ENCODE measurements around the gene ANK2. TPM values are rescaled to one million over a fixed set of nuclear protein-coding genes. Genes with fewer than 3 reads are reported as not detected.
A peak's percentile ranks its signal among the peaks of the same experiment; 100 is the strongest.

ANK2 gene
- total RNA-seq, 1 donor from 2014 or later = 121 TPM

GRCh38 chr4:113026556-113026955, 22.9 kb upstream of the ANK2 start:
- no peak overlapping the region for H2AFZ ChIP-seq (replicated peaks)
- H3K4me3 ChIP-seq = no peak overlapping the region
- DNase-seq (ENCODE audit: low spot score) = no peak
- H3F3A ChIP-seq (ENCODE audit: low read depth) = peaks cover 10% of the 10 kb centered on the region
- H3K4me1 Mint-ChIP-seq = peaks cover 16% of the 10 kb centered on the region
- H3K9me3 Mint-ChIP-seq = no peaks in the 10 kb centered on the region
- no peaks in the 10 kb centered on the region for H3K79me2 ChIP-seq (ENCODE audit: low read depth)
- no peaks in the 10 kb centered on the region for H4K20me1 ChIP-seq (ENCODE audit: low read depth)
- H3K27me3 ChIP-seq = no peaks in the 10 kb centered on the region
- H3K4me2 ChIP-seq = no peak overlapping the region
- no peaks in the 10 kb centered on the region for H3K36me3 ChIP-seq
- H3K27me3 Mint-ChIP-seq (ENCODE audit: insufficient read depth, low read depth) = no peaks in the 10 kb centered on the region
- H3K4me3 Mint-ChIP-seq = no peak overlapping the region
- H3K27ac ChIP-seq = no peak overlapping the region
- H3K4me1 ChIP-seq = peaks cover 29% of the 10 kb centered on the region
- H3K36me3 Mint-ChIP-seq = no peaks in the 10 kb centered on the region
- no peaks in the 10 kb centered on the region for H3K9me3 ChIP-seq (ENCODE audit: low read depth)
- H3K27ac Mint-ChIP-seq = no peak overlapping the region
- no peak for TF ChIP-seq EZH2 (IDR thresholded peaks at IDR 0.05)
- no peak for TF ChIP-seq CTCF (IDR thresholded peaks at IDR 0.05)
- no peak for TF ChIP-seq EZH2phosphoT487 (IDR thresholded peaks at IDR 0.05)
- H3K9ac ChIP-seq = no peak overlapping the region

- no peak for DNase-seq (ENCODE audit: low spot score)
- H3K4me1 Mint-ChIP-seq = peaks cover 16% of the 10 kb centered on the region
These were observed 21.4 kb upstream of the ANK2 start for GRCh38 chr4:113028074-113028473.

GRCh38 chr4:113031212-113031611, 18.2 kb upstream of the ANK2 start:
- H3K4me1 Mint-ChIP-seq = peaks cover 21% of the 10 kb centered on the region
- Histone ChIP-seq H3K79me2 (ENCODE audit: low read depth) (no peaks in the 10 kb centered on the region), H3F3A (ENCODE audit: low read depth) (peaks cover 10% of the 10 kb centered on the region), H4K20me1 (ENCODE audit: low read depth) (no peaks in the 10 kb centered on the region), H2AFZ (replicated peaks) (no peak overlapping the region), H3K9ac (no peak overlapping the region), H3K36me3 (no peaks in the 10 kb centered on the region), H3K27me3 (no peaks in the 10 kb centered on the region), H3K9me3 (ENCODE audit: low read depth) (no peaks in the 10 kb centered on the region), H3K27ac (peak overlapping the region; percentile 43), H3K4me1 (peaks cover 51% of the 10 kb centered on the region), H3K4me2 (peak overlapping the region; percentile 60), H3K4me3 (no peak overlapping the region)
- no peak overlapping the region for H3K27ac Mint-ChIP-seq
- TF ChIP-seq CTCF (IDR thresholded peaks at IDR 0.05) = no peak
- no peak for TF ChIP-seq EZH2phosphoT487 (IDR thresholded peaks at IDR 0.05)
- H3K36me3 Mint-ChIP-seq = peaks cover 2% of the 10 kb centered on the region
- no peaks in the 10 kb centered on the region for H3K9me3 Mint-ChIP-seq
- DNase-seq (ENCODE audit: low spot score) = no peak
- peaks cover 3% of the 10 kb centered on the region for H3K27me3 Mint-ChIP-seq (ENCODE audit: insufficient read depth, low read depth)
- H3K4me3 Mint-ChIP-seq = no peak overlapping the region

More at GRCh38 chr4:113028074-113028473, 21.4 kb upstream of the ANK2 start:
- TF ChIP-seq EZH2phosphoT487 (IDR thresholded peaks at IDR 0.05) (no peak), CTCF (IDR thresholded peaks at IDR 0.05) (no peak), EZH2 (IDR thresholded peaks at IDR 0.05) (no peak)
- Histone ChIP-seq H3K36me3 (no peaks in the 10 kb centered on the region), H2AFZ (replicated peaks) (no peak overlapping the region), H3K9ac (no peak overlapping the region), H3K4me3 (no peak overlapping the region), H3K79me2 (ENCODE audit: low read depth) (no peaks in the 10 kb centered on the region), H3K4me1 (peaks cover 43% of the 10 kb centered on the region), H3K9me3 (ENCODE audit: low read depth) (no peaks in the 10 kb centered on the region), H3K27me3 (no peaks in the 10 kb centered on the region), H3F3A (ENCODE audit: low read depth) (peaks cover 10% of the 10 kb centered on the region), H4K20me1 (ENCODE audit: low read depth) (no peaks in the 10 kb centered on the region), H3K27ac (no peak overlapping the region), H3K4me2 (no peak overlapping the region)
- Mint-ChIP-seq H3K9me3 (no peaks in the 10 kb centered on the region), H3K36me3 (no peaks in the 10 kb centered on the region), H3K4me3 (no peak overlapping the region), H3K27ac (no peak overlapping the region), H3K27me3 (ENCODE audit: insufficient read depth, low read depth) (no peaks in the 10 kb centered on the region)
